ENCODE results near the gene ATP1A3.
"Not testable (repeated sequence)": the region's sequence is repeated elsewhere in the genome, so short reads cannot be mapped to it uniquely, and the experiment has no call there.

Gene ATP1A3

DNA sequence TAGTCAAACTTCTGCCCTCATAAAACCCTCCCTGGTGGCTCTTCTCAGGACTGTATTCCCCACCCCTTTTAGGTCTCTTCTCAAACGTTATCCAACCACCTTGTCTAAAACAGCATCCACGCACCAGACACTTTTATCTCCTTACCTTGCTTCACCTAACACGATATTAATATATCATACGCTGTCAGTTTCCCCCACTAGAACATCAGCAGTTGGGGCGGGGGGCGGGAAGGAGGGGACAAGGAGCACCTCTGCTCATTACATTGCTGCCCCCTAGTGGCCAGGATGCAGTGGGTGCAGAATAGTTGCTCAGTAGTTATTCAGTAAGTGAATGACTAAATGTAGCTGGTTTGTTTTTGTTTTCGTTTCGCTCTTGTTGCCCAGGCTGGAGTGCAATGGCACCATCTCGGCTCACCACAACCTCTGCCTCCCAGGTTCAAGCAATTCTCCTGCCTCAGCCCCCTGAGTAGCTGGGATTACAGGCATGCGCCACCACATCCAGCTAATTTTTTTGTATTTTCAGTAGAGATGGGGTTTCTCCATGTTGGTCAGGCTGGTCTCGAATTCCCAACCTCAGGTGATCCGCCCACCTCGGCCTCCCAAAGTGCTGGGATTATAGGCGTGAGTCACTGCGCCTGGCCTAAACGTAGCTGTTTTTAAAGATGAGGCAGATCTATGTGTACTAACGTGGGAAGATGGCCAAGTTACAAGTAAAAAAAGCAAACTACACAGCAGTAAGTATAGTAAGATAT is 40.8 kb upstream of the ATP1A3 start:
- Histone ChIP-seq H3K9ac (ENCODE audit: low read length) (peak overlapping the region; percentile 17; the same call in 1 of the 2 replicates), H3K27me3 (replicated peaks; ENCODE audit: insufficient read depth, low read length) (peaks cover 38% of the 10 kb centered on the region; the same call in 1 of the 2 replicates), H3K4me2 (ENCODE audit: low read depth, low read length) (peak overlapping the region; percentile 85), H3K4me3 (ENCODE audit: low read length) (peak overlapping the region; percentile 54), H2AFZ (ENCODE audit: low read length) (peak overlapping the region; percentile 88)
- not testable (repeated sequence) for H3K27ac ChIP-seq (ENCODE audit: low read length); H4K20me1 ChIP-seq (ENCODE audit: insufficient read depth, low read length); H3K36me3 ChIP-seq (replicated peaks; ENCODE audit: insufficient read depth, low read length); H3F3A ChIP-seq (ENCODE audit: insufficient read depth, low read length); H3K4me1 ChIP-seq (ENCODE audit: low read length); H3K79me2 ChIP-seq (ENCODE audit: low read length); H3K9me3 ChIP-seq (replicated peaks; ENCODE audit: insufficient read depth, low read length); H3K9me2 ChIP-seq (replicated peaks; ENCODE audit: insufficient read depth, low read length)
- peak; percentile 90 for DNase-seq
- TF ChIP-seq, protein P1, sequence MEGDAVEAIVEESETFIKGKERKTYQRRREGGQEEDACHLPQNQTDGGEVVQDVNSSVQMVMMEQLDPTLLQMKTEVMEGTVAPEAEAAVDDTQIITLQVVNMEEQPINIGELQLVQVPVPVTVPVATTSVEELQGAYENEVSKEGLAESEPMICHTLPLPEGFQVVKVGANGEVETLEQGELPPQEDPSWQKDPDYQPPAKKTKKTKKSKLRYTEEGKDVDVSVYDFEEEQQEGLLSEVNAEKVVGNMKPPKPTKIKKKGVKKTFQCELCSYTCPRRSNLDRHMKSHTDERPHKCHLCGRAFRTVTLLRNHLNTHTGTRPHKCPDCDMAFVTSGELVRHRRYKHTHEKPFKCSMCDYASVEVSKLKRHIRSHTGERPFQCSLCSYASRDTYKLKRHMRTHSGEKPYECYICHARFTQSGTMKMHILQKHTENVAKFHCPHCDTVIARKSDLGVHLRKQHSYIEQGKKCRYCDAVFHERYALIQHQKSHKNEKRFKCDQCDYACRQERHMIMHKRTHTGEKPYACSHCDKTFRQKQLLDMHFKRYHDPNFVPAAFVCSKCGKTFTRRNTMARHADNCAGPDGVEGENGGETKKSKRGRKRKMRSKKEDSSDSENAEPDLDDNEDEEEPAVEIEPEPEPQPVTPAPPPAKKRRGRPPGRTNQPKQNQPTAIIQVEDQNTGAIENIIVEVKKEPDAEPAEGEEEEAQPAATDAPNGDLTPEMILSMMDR (IDR thresholded peaks at IDR 0.05; ENCODE audit: low read length), result peak; percentile 87

DNA sequence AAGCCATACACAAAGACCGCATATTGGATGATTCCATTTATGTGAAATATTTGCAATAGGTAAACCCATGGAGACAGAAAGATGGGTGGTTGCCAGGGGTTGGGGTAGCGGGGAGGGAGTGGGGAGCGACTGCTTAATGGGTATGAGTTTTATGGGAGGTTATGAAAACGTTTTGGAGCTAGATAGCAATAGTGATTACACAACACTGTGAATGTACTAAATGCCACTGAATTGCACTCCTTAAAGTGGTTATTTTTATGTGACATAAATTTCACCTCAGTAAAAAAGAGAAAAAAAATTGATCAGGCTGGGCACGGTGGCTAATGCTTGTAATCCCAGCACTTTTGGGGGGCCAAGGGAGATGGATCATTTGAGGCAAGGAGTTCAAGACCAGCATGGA is 39.4 kb upstream of the ATP1A3 start:
- Histone ChIP-seq H3K4me3 (ENCODE audit: low read length) (no peak overlapping the region), H3K27me3 (replicated peaks; ENCODE audit: insufficient read depth, low read length) (peaks cover 47% of the 10 kb centered on the region; the same call in 1 of the 2 replicates), H3K4me1 (ENCODE audit: low read length) (peaks cover 4% of the 10 kb centered on the region), H3K36me3 (replicated peaks; ENCODE audit: insufficient read depth, low read length) (no peaks in the 10 kb centered on the region), H3K4me2 (ENCODE audit: low read depth, low read length) (no peak overlapping the region), H2AFZ (ENCODE audit: low read length) (no peak overlapping the region), H3K9me2 (replicated peaks; ENCODE audit: insufficient read depth, low read length) (no peaks in the 10 kb centered on the region), H3K9ac (ENCODE audit: low read length) (no peak overlapping the region), H3K9me3 (replicated peaks; ENCODE audit: insufficient read depth, low read length) (no peaks in the 10 kb centered on the region), H3K79me2 (ENCODE audit: low read length) (no peaks in the 10 kb centered on the region), H3K27ac (ENCODE audit: low read length) (no peak overlapping the region), H3F3A (ENCODE audit: insufficient read depth, low read length) (no peaks in the 10 kb centered on the region), H4K20me1 (ENCODE audit: insufficient read depth, low read length) (no peaks in the 10 kb centered on the region)
- no peak for DNase-seq
- TF ChIP-seq, protein P1 (IDR thresholded peaks at IDR 0.05; ENCODE audit: low read length), result no peak
- TF ChIP-seq EZH2phosphoT487 (IDR thresholded peaks at IDR 0.05; ENCODE audit: low read length) (no peak), EZH2 (optimal IDR thresholded peaks at IDR 0.05; ENCODE audit: low read depth, low read length) (no peak)

- Histone ChIP-seq H3K36me3 (replicated peaks; ENCODE audit: insufficient read depth, low read length) (no peaks in the 10 kb centered on the region), H3K9me3 (replicated peaks; ENCODE audit: insufficient read depth, low read length) (no peaks in the 10 kb centered on the region), H3K27me3 (replicated peaks; ENCODE audit: insufficient read depth, low read length) (peaks cover 48% of the 10 kb centered on the region; the same call in 1 of the 2 replicates), H4K20me1 (ENCODE audit: insufficient read depth, low read length) (no peaks in the 10 kb centered on the region), H3K9ac (ENCODE audit: low read length) (no peak overlapping the region), H3K4me3 (ENCODE audit: low read length) (no peak overlapping the region), H3K27ac (ENCODE audit: low read length) (no peak overlapping the region), H2AFZ (ENCODE audit: low read length) (no peak overlapping the region), H3F3A (ENCODE audit: insufficient read depth, low read length) (no peaks in the 10 kb centered on the region), H3K79me2 (ENCODE audit: low read length) (no peaks in the 10 kb centered on the region), H3K9me2 (replicated peaks; ENCODE audit: insufficient read depth, low read length) (no peaks in the 10 kb centered on the region), H3K4me1 (ENCODE audit: low read length) (peaks cover 4% of the 10 kb centered on the region), H3K4me2 (ENCODE audit: low read depth, low read length) (no peak overlapping the region)
- TF ChIP-seq, protein P1 (IDR thresholded peaks at IDR 0.05; ENCODE audit: low read length), result no peak
- TF ChIP-seq EZH2 (optimal IDR thresholded peaks at IDR 0.05; ENCODE audit: low read depth, low read length) (no peak), EZH2phosphoT487 (IDR thresholded peaks at IDR 0.05; ENCODE audit: low read length) (no peak)
- DNase-seq, result no peak
These were observed 38.4 kb upstream of the ATP1A3 start for GRCh38 chr19:42032431-42032830.
